ENCODE measurements around the gene AZU1.

- TF ChIP-seq EZH2 (IDR thresholded peaks at IDR 0.05; ENCODE audit: insufficient read depth, poor library complexity, severe bottlenecking) (no peak), EZH2phosphoT487 (IDR thresholded peaks at IDR 0.05; ENCODE audit: insufficient read depth, low read depth) (no peak)
Observed at GRCh38 chr19:791007-791566, 36.5 kb upstream of the AZU1 start.
